IPS-18c (cell line): Measurements from ENCODE around the gene HSPA12B.

Experiments
- H3K4me3 ChIP-seq: 2 replicates; pipeline ENCODE4 v1.7.0; 2013; ENCODE audit warnings: low read depth, mild to moderate bottlenecking, low read length, moderate library complexity; ENCODE audit not compliant: insufficient read depth
- H3K9me3 ChIP-seq: one replicate; pipeline ENCODE4 v1.6.1; 2013; ENCODE audit warnings: mild to moderate bottlenecking, low read length, moderate library complexity; ENCODE audit not compliant: control insufficient read depth, insufficient read depth

The HSPA12B gene

DNA sequence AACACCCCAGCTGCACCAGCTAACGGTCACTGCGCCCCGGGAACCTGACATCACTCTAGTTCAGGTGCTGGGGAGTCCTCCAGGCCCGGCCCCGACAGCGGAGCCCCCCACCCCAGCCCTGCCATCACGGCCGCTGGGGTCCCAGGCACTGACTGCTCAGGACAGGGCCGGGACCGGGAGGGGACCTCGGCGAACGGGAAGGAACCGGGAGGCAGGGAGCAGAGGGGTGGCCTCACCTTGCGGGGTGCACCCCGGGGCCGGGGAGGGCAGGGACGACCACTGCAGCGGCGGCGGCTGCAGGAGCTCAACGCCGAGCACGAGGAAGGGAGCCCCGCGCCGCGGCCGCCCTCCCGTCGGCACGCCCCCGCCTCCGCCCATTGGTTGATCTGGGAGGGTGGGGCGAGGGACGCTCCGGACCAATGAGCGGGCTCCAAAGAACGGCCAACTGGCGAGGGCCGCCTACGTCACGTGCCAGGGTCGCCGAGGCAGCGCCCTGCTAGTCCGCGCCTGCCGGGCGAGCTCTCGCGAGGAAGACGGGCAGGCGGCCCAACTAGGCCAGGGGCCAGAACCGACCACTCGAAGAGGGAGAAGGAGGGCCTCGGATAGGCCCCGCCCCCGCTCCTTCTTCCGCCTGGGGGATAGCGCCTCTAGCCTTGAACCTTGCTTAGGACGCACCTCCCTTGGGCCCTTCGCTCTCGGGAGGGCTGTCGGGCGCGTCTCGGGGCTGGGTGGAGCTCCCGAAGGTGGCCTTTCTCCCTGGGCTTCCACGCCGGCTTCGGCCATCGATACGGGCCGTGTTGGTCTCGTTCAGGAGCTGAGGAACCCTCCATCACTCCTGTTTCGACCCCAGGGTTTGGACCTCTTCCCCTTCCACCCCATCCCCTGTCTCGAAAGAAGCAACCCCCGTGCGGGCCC lies 35.2 kb downstream of the HSPA12B start, which contains the start of gene ADISSP:
TSS of gene ADISSP (minus strand) at position 327 of the 915 bp plus-strand sequence. CDS start 7,653 bp downstream, outside the sequence.
- H3K4me3 ChIP-seq: peak within 1 kb of the TSS; percentile 90
- H3K9me3 ChIP-seq: peaks cover 4% of the 10 kb centered on the region

DNA sequence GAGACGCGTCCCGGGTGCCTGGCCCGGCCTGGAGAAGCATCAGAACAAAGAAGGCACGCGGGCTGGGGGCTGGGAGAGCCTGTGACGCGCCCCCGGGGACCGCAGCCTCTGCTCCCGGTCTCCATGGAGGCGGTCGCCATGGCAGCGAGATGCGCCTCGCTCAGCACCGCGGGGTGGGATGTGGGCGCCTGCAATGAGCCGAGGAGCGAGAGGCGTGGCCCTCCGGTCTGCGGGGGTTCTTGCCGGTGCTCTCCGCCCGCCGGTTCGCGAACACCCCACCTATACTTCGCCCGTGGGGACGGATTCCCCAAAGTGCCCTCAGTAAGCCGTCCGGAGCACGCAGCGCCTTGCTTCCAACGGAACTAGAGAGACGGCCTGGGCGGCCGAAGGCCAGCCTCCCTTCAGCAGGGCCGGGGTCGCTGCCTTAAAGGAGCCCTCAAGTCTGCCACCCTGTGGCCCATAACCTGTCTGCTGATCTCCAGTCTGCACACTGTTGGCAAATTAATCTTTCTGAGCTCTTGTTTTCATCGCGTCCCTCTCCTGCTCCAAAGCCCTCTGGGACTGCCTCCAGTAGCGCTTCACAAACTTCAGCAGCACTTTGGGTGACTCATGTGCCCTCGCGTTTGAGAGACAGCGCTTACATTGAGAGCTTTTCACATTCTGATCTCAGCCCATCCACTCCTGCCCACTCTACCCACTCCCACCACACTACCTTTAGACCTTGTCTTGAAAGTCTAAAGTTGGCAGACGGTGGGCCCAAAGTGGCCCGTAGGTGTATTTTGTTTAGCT lies 36.1 kb downstream of the HSPA12B start:
- peak overlapping the region; percentile 90 for H3K4me3 ChIP-seq
- peaks cover 4% of the 10 kb centered on the region for H3K9me3 ChIP-seq

DNA sequence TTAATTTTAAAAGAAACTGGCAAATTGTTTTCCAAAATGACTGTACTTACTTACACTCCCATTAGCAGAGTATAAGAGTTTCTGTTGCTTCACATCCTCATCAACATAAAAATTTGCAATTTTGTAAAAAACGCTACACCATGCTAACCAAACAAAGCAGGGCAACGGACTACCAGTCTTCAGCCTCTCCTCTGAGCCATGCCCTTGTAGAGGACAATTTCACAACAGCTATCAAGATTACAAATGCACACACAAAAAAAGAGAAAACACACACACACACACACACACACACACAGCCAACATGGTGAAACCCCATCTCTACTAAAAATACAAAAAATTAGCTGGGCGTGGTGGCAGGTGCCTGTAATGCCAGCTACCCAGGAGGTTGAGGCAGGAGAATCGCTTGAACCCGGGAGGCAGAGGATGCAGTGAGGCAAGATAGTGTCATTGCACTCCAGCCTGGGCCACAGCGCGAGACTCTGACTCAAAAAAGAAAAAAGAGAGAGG lies 39.1 kb downstream of the HSPA12B start:
- H3K9me3 ChIP-seq: no peaks in the 10 kb centered on the region
- H3K4me3 ChIP-seq: no peak overlapping the region

DNA sequence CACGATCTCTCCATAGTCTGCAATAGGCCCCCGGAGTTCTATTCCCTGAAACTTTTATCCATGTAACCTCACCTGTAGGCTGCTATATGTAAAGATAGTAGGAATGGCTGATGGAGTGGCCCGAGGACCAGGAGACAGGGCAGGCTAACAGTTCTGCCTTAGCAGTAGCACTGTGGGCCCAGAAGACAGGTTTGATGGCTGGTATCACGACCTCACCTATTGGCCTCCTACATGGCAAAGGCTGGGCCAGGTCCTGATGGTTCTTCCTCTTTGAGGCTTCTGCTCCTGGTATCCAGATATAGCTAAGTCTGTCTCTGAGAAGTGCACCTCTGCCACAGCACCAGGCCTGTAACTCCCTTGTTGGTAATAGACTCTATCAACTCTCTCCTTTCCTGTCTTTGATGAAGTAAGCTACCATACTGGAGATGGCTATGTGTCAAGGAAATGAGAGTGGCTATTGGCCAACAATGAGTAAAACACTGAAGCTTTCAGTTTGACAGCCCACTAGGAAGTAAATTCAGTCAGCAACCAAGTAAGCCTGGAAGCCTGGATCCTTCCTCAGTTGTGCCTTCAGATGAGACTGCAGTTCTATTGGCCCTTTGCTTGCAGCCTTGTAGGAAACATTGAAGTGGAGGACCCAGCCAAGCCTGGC lies 43.1 kb downstream of the HSPA12B start:
- Histone ChIP-seq H3K4me3 (no peak overlapping the region), H3K9me3 (no peaks in the 10 kb centered on the region)

DNA sequence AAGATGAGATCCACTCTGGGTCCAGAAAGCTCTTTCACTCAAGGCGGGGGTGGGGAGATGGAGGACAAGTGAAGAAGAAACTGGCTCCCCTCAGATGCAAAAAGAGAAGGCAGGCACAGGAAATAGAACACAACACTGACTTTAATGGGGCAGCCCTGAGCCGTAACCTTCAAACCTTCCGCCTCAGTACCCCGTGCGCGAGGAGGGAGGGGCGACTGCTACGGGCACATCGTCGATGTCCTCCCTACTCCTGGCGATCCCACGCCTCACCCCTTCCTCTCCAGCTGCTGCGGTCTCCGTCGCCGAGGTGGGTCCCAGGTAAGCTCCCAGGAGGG lies 44.9 kb downstream of the HSPA12B start:
- no peaks in the 10 kb centered on the region for H3K9me3 ChIP-seq
- H3K4me3 ChIP-seq: peak overlapping the region; percentile 62

DNA sequence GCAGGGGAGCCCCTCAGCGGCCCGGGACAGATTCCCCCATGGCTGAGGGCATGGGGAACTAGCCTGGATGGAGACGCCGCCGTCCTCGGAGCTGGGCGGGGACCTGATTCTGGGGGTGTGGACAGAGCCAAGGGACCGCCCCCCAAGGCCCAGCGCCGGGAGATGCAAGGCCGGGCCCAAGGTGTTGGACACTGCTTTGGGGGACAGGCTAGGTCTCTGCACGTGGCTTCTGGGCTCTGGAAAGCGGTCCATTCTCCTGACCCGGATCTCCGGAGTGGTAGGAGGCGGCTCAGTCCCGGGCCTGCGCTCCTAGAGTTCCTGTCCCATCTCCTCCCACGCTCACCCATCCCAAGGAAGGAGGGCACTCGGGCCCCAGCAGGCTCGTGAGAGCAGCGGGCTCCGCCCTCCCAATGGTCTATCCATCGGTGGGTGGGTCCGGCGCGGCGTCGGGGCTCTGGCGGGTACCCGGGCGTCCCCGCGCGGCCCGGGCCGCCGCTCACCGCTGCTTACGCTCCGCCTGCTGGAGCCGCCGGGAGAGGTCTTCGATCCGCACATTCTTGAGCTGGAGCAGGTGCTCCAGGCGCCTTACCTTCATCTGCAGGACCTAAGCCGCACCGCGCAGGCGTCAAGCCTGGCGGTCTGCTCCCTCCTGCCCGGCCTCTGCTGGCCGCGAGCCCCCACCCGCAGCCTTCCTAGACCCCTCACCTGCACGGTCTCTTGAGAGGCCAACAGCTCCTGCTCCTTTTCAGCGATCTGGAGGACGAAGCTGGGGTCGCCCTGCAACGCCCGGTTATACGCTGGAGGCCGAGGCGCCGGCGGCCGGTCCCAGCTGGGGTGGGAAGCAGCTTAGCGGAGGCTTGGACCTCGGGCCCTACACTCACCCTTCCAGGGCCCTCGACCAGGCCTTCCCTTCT lies 45.5 kb downstream of the HSPA12B start:
- Histone ChIP-seq H3K9me3 (no peaks in the 10 kb centered on the region), H3K4me3 (peak overlapping the region; percentile 62)

DNA sequence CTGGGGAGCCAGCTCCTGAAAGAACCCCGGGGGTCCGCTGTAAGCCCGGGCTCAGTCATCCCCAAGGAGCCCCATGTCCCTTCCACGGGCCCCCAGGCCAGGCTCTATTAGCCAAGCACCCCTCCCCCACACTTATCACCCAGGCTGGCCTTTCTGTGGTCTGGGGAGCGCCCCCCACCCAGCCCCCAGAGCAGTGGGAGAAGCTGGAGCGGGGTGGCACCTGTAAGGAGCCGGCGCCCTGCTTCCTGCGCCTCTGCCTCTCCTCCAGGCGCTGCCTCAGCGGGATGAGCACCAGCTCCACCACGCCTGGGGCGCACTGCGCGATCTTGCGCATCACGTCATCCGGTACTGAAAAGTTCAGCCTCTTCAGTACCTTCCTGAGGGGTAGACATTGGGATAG lies 46.5 kb downstream of the HSPA12B start:
- H3K9me3 ChIP-seq: no peaks in the 10 kb centered on the region
- H3K4me3 ChIP-seq: no peak overlapping the region; the same call in 1 of the 2 replicates

DNA sequence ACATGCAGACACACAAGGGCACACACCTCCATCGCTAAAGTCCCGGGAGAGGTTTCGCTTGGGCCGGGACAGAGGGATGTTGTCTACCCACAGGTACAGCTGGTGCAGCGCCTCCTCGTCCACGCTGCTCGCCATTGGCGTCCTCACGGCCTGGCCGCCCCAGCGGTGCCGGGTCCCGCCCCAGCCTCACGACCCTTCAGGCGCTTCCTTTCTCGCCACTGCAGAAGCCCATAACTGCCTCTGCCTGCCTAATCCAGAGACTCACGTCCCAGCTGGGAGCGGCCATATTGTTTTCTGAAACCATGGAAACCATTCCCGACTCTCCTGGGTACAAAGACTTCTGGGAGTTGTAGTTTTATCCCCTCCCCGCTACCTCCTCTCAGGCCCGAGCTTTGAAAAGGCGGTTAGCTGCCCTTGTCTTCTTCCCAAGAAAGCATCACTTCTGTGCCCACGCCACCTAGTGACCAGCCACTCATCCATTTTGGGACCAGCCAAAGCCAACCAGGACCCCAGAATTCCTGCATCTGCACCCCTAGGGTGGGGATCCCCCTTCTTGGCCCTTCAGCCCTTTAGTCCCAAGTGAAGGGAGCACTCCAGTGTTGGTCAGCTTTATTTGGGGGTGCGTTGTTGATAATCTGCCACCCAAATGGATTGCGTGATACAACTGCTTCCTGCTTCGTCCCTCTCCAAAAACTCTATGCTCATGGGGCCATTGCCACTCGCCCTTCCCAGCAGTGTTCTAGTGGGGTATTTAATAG lies 48.8 kb downstream of the HSPA12B start, which contains the start of gene SPEF1:
TSS of gene SPEF1 (minus strand) at position 296 of the 758 bp plus-strand sequence. CDS start at position 135, 161 bp downstream.
- Histone ChIP-seq H3K9me3 (no peaks in the 10 kb centered on the region), H3K4me3 (peak within 1 kb of the TSS; percentile 43; the same call in 1 of the 2 replicates)

DNA sequence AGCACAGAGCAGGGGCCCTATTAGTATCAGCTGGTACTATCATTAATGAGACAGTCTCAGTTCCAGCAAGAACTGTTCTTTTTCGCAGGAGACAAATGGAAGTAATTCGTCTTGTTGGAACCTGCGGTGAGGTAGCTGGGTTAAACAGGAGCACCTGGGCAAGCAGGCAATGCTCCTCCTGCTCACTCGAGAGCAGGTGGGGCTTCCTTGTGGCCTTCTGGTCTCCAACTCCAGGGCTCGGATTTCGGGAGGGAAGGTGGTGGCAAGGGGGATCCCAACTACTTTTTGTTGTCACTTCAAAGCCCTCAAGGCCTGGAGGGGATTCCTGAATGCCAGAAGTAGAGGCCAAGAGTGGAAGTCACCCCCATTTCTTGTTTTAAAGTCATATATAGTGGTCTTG lies 50.1 kb downstream of the HSPA12B start:
- Histone ChIP-seq H3K4me3 (no peak overlapping the region), H3K9me3 (no peaks in the 10 kb centered on the region)

DNA sequence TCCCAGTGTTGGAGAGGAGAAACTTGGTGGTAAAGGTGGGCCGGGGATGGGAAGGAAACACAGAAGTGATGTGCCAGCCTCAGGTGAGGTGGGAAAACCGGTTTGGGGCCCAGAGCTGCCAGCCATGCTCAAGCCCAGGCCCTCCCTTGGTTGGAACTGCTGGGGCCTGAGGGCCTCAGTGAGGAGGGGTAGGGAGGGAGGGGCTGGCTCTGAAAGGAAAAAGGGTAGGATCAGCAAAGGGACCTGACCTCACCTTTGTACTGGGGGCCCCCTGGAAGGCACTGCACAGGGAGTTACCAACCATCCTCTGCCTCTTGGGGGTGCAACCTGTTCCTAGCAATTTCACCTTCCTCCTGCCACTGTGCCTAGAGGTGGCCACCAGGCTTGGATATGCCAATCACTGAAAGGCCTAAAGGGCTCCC lies 50.6 kb downstream of the HSPA12B start:
- Histone ChIP-seq H3K9me3 (no peaks in the 10 kb centered on the region), H3K4me3 (no peak overlapping the region)

DNA sequence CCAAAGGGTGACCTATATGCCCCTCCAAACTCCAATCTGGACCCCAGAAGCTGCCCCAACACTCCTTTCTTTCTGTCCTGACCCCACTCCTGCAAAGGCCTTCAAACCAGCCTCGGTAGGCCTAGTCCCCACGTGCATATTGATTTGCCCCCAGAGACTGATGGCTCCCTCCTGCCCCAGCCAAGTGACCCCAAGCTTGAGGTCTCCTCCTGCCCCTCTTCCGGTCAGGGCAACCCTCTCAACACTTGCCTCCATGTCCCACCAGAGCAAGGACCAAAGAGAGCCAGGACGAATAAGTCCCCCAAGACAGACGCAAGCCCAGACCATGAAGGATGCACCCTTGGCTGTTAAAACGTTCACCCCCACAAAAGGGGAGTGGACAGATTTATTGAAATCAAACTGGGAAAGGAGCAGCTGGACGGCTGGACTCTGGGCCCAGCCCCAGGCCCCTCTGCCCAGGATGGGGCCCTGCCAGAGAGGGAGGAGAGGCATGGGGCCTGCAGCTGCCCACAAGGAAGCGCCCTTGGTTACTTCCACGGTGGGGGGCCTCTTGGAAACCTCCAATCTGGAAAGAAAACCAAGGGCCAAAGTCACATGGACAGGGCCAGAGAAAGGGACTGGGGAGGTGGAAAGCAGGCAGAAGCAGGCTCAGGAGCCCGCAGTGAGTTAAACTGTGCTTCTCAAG lies 51.2 kb downstream of the HSPA12B start:
- H3K9me3 ChIP-seq: no peaks in the 10 kb centered on the region
- H3K4me3 ChIP-seq: no peak overlapping the region

DNA sequence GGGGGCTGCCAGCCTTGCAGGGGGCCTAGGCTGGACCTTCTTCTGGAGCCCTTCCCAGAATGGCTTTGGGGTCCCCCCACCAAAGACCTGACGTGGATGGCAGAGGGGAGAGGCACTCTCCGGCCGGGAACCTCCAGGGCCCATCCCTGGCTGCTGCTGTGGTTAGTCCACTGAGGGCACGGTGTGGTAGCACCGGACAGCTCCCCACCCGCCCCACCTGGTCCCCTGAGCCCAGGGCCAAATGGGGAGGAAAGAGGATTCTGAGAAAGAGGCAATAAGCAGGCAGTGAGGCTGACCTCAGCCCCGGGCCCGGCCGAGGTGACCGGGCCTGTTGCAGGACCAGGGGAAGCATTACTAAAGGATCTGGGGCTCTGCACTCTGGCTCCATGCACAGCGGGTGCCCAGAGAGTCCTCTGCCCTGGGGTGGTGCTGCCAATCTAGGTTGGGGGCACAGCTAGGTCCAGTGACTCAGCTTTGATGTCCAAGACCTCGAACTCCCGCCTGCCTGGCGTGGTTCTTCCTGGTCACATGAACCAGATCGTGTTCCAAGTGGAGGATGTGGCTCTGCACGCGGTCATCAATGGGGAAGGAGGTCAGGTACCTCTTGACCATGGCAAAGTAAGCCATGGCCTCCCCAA lies 51.9 kb downstream of the HSPA12B start:
- H3K4me3 ChIP-seq: no peak overlapping the region
- H3K9me3 ChIP-seq: no peaks in the 10 kb centered on the region

DNA sequence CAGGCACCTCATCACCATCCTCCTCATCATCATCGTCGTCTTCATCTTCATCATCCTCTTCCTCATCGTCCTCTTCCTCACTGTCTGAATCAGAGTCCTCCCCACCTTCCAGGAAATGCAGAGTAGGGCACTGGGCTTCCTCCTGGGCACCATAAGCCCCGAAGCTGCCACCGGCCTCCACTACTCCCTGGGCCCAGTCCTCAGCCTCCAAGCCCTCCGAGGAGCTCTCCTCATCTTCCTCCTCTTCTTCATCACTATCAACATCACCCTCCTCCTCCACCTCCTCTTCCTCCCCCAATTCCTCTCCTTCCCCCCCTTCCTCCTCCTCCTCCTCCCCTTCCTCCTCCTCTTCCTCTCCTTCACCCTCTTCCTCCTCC lies 52.4 kb downstream of the HSPA12B start:
- Histone ChIP-seq H3K4me3 (no peak overlapping the region), H3K9me3 (no peaks in the 10 kb centered on the region)

DNA sequence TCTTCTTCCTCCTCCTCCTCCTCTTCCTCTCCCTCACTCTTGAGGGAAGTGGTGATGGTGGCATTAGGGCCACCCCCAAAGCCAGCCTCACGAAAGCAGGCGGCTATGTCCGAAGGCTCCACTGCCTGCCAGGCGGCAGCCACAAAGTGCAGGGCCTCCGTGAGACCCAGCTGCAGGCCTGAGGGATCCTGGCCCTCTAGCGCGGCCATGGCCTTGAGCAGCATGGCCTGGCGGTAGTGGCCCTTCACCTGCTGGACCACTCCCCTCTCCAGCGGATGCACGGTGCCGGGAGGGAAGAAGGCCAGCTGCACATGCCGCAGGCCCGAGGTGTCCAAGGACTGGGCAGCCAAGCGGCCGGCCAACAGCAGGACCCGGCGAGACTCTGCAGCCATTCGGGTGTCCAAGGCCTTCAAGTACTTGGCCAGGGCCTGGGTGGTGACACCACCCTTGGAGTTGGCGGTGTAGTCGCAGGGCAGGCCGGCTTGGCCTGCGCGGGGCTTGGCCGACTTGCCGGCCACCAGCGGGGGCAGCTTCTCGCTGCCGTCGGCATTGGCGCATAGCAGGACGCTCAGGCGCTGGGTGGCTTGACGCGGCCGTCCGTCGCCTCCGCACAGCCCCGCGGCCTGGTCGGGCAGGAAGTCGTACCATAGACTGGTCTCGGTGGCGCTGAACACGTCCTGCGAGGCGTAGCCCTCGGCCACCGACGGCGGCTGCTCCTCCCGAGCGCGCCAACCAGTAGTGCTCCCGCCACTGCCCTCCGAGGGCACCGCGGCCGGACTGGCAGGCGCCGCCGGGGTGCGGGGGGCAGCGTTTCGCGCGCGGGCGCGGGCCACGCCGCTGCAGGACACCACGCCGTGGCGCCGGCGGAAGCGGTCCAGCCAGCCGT lies 53.0 kb downstream of the HSPA12B start:
- Histone ChIP-seq H3K9me3 (no peaks in the 10 kb centered on the region), H3K4me3 (peak overlapping the region; percentile 62)
